Ovary (tissue), 9 donors: ENCODE data around the gene DAAM2. TPM values are rescaled to one million over a fixed set of nuclear protein-coding genes. Genes with fewer than 3 reads are reported as not detected.

ENCODE experiments used
- DNase-seq, 5 donors: peaks; one replicate each; pipeline ENCODE4 v3.0.0-alpha.2; 2019 to 2020
- H3K27ac ChIP-seq, 2 donors: fragments of 200-600 bp; one replicate each; pipeline versions ENCODE4 v1.5.1 to v1.8.0; 2019 to 2022
- H3K27me3 ChIP-seq: fragments of 200-600 bp; one replicate; pipeline ENCODE4 v1.8.0; 2022
- H3K36me3 ChIP-seq: fragments of 200-600 bp; sonication (generic); one replicate; pipeline ENCODE4 v1.5.1; 2019
- H3K4me1 ChIP-seq: one replicate; pipeline ENCODE4 v1.8.1; 2013; ENCODE audit warnings: mild to moderate bottlenecking, moderate library complexity; ENCODE audit not compliant: insufficient read depth
- H3K4me3 ChIP-seq: fragments of 200-600 bp; sonication (generic); one replicate; pipeline ENCODE4 v1.5.1; 2017
- H3K9me3 ChIP-seq, 2 donors: fragments of 200-600 bp in 1 of 2; sonication (generic) in 1 of 2; one replicate each; pipeline versions ENCODE4 v1.5.1 to v1.8.1; 2013 to 2019; ENCODE audit warnings: mild to moderate bottlenecking in 1 of 2, moderate library complexity in 1 of 2
- EP300 ChIP-seq: sonication (generic); formaldehyde crosslinking; IDR thresholded peaks from one replicate; pipeline ENCODE4 v1.6.1; 2017; ENCODE audit warnings: antibody characterized with exemption
- POLR2A ChIP-seq: fragments of 450-650 bp; IDR thresholded peaks from one replicate; pipeline ENCODE4 v1.6.1; 2017; ENCODE audit warnings: antibody characterized with exemption, mild to moderate bottlenecking, moderate library complexity
- WGBS, 3 donors: extraction: QIAGEN DNeasy Blood & Tissue Kit in 1 of 3; methylation state at CpG; one replicate each; pipeline versions ENCODE4 v1.1.5 to v1.1.7; 2013 to 2017; 5-methylcytosine and 5-hydroxymethylcytosine counted together
- intact Hi-C, 4 donors: fragments of 100-400 bp; cut with DNase I; formaldehyde crosslinking; loops; one replicate each; pipeline versions ENCODE4 v1.11.0 to v1.15.1; 2022 to 2023
- polyA plus RNA-seq, 2 donors: library from polyadenylated mRNA; stranded (reverse); fragments of 200-250 nt in 1 of 2; fragments of 350-450 nt in 1 of 2; fragmentation: Illumina TruSeq in 1 of 2; extraction: RNeasy Lipid Tissue Mini Kit (QIAGEN cat#74804) in 1 of 2; gene quantifications; one replicate each; pipeline ENCODE4 v1.2.3, GENCODE V29; 2013 to 2014
- total RNA-seq, 7 donors: library from RNA; depleted of rRNA in 2 of 7; stranded (reverse); fragments of >200 nt in 2 of 7; fragmentation: NEBNext Ultra II Directional in 3 of 7; extraction: Animal tissue kit (Norgen Biotek cat#: 25700) in 3 of 7; gene quantifications; one replicate each; pipeline versions ENCODE4 v1.1.0 to v1.2.4, GENCODE V29; 2016 to 2023
- TF ChIP-seq, protein P1 (sequence below), 3 donors: fragments of 450-650 bp in 2 of 3; fragments of 200-600 bp in 1 of 3; IDR thresholded peaks; one replicate each; pipeline versions ENCODE4 v1.5.1 to v1.8.0; 2016 to 2022; ENCODE audit warnings: antibody characterized with exemption in 3 of 3, mild to moderate bottlenecking in 1 of 3
- donor health status: DM: no; HTN: no; CAD: no; lungs with moderate emphysema.
- donor health status: DM: no; HTN: no; CAD: no.
- donor health status: Bipolar disorder and iron deficiency.
- donor health status: DM: yes; HTN: yes; CAD: no.
- donor health status: DM: no; HTN: no; CAD: no.
- donor health status: DM: yes; HTN: yes; CAD: no.

DAAM2 gene
- total and polyA plus RNA-seq, 9 donors = 8.5 to 27.8 (median 18.5) TPM

DNA sequence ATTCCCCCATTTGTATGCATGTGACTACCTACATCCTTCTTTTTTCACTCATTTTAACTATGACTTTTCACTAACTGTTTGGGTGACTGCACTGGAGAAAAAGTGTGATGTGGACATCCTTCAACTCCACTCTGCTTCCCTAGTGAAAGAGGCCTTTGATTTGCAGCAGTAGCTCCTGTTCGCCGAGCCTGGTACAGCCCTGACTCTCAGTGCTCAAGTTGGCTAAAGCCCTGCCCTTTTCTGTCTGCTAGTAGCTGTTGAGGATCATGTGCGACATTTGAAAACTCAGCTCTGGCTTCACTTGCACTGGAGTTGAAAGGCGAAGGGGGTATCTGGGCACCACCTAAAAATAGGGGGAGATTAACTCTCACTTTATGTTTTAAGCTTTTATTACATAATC, 42.1 kb downstream of the DAAM2 start:
- WGBS, 3 donors = 86 to 94% (median 91%) methylated on average over 4 of the region's 4 CpGs
- H3K27ac ChIP-seq = no peak overlapping the region
- no peaks in the 10 kb centered on the region for H3K9me3 ChIP-seq
- intact Hi-C loops = no loop called here
- H3K27me3 ChIP-seq = no peaks in the 10 kb centered on the region
- H3K36me3 ChIP-seq = no peaks in the 10 kb centered on the region
- TF ChIP-seq EP300 (no peak), POLR2A (no peak)
- TF ChIP-seq, protein P1, sequence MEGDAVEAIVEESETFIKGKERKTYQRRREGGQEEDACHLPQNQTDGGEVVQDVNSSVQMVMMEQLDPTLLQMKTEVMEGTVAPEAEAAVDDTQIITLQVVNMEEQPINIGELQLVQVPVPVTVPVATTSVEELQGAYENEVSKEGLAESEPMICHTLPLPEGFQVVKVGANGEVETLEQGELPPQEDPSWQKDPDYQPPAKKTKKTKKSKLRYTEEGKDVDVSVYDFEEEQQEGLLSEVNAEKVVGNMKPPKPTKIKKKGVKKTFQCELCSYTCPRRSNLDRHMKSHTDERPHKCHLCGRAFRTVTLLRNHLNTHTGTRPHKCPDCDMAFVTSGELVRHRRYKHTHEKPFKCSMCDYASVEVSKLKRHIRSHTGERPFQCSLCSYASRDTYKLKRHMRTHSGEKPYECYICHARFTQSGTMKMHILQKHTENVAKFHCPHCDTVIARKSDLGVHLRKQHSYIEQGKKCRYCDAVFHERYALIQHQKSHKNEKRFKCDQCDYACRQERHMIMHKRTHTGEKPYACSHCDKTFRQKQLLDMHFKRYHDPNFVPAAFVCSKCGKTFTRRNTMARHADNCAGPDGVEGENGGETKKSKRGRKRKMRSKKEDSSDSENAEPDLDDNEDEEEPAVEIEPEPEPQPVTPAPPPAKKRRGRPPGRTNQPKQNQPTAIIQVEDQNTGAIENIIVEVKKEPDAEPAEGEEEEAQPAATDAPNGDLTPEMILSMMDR (IDR thresholded peaks at IDR 0.05) = no peak
- no peak for DNase-seq
- H3K4me1 ChIP-seq = no peaks in the 10 kb centered on the region
- no peak overlapping the region for H3K4me3 ChIP-seq

DNA sequence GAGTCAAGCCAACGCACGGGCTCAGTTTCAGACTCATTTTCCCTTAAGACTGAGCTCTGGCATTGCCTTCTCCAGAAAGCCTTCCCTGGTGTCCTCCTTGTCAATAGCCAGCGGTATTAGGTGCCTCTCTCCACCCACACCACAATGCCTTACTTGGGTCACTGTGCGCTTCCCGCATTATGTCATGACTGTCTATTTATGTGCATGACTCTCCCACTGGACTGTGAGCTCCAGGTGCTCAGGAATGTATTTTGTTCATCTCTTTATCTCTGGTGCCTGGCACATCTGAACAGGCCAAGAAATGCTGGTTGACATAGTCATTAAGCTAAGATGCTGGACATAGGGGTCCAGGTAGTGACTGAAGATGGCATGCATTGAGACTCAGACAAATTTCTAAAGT, 42.7 kb downstream of the DAAM2 start:
- Histone ChIP-seq H3K27ac (no peak overlapping the region), H3K27me3 (no peaks in the 10 kb centered on the region)
- intact Hi-C loops = no loop called here

DNA sequence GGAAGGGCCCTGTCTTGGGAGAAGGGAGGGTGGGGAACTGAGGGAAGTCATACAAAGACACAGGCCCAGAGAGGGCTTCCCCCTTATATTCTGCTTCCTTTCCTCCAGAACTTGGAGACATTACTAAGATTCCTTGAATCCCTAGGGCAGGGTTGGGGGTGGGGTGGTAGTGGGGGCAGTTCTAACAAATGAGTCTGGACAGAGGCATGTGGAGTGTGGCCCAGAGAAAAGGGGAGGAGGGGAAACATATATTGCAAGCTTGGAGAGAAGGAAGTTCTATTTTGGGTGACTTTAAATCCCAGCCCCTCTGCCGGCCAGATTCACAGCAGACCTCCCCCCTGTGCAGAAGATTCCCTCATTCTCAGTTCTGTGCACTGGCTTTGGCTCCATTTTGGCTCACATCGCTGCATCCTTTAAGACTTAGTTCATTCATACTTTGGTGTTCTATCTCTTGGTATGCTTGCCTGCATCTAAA, 43.7 kb downstream of the DAAM2 start:
- Histone ChIP-seq H3K36me3 (no peaks in the 10 kb centered on the region), H3K9me3 (no peaks in the 10 kb centered on the region), H3K27ac (no peak overlapping the region), H3K4me3 (no peak overlapping the region), H3K27me3 (no peaks in the 10 kb centered on the region), H3K4me1 (peaks cover 2% of the 10 kb centered on the region)
- DNase-seq = no peak
- intact Hi-C loops = no loop called here
- TF ChIP-seq POLR2A = no peak
- TF ChIP-seq, protein P1 (IDR thresholded peaks at IDR 0.05) = no peak
- TF ChIP-seq EP300 = no peak
- 18 to 46% (median 35%) methylated on average over 2 of the region's 2 CpGs for WGBS, 3 donors

More for the DNA sequence above, 42.7 kb downstream of the DAAM2 start:
- no peak for TF ChIP-seq POLR2A
- TF ChIP-seq, protein P1 (IDR thresholded peaks at IDR 0.05) = no peak
- TF ChIP-seq EP300 = no peak
- WGBS, 3 donors = 88 to 95% (median 92%) methylated on average over 5 of the region's 5 CpGs
- no peaks in the 10 kb centered on the region for H3K9me3 ChIP-seq
- DNase-seq = no peak
- H3K4me3 ChIP-seq = no peak overlapping the region
- H3K36me3 ChIP-seq = no peaks in the 10 kb centered on the region
- H3K4me1 ChIP-seq = peaks cover 2% of the 10 kb centered on the region

DNA sequence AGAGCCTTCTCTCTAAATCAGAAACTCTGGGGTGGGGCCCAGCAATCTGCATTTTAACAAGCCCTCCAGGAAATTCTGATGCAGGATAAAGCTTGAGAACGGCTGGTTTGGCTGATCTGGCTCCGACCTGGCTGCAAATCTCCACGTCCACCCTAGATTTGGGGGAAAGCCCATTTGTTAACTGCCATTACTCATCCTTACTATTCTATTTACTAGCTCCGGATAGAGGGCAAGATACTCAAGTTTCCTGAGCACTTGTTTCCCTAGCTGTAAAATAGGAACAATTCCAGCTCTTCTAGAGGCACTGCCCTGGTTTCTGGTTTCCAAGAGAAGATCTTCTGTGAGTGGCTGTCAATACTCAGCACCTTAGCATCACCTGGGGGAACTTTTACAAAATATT, 44.4 kb downstream of the DAAM2 start:
- WGBS, 3 donors = 45 to 77% (median 64%) methylated on average over 4 of the region's 4 CpGs
- Histone ChIP-seq H3K36me3 (no peaks in the 10 kb centered on the region), H3K4me3 (no peak overlapping the region), H3K27ac (no peak overlapping the region), H3K9me3 (no peaks in the 10 kb centered on the region), H3K27me3 (no peaks in the 10 kb centered on the region), H3K4me1 (peaks cover 2% of the 10 kb centered on the region)
- TF ChIP-seq, protein P1 (IDR thresholded peaks at IDR 0.05) = no peak
- TF ChIP-seq POLR2A = no peak
- TF ChIP-seq EP300 = no peak
- DNase-seq = no peak
- intact Hi-C loops = no loop called here
